Thyroid gland (tissue), 4 donors: ENCODE data around the gene CLIC3.

Source experiments
- POLR2A ChIP-seq, 2 donors: fragments of 450-650 bp; IDR thresholded peaks; one replicate each; pipeline ENCODE4 v1.6.1; 2017; ENCODE audit warnings: antibody characterized with exemption in 2 of 2, mild to moderate bottlenecking in 2 of 2, moderate library complexity in 1 of 2
- TF ChIP-seq, protein P1 (sequence below), 6 experiments: fragments of 200-600 bp in 3 of 6; fragments of 450-650 bp in 3 of 6; sonication (generic) in 3 of 6; IDR thresholded peaks; one replicate each; pipeline ENCODE4 v1.5.1; 2016 to 2019; ENCODE audit warnings: antibody characterized with exemption in 6 of 6, mild to moderate bottlenecking in 2 of 6, inconsistent platforms in 1 of 6, moderate library complexity in 1 of 6

GRCh38 chr9:137000177-137000930 lies 4.0 kb upstream of the CLIC3 start:
- TF ChIP-seq, protein P1, sequence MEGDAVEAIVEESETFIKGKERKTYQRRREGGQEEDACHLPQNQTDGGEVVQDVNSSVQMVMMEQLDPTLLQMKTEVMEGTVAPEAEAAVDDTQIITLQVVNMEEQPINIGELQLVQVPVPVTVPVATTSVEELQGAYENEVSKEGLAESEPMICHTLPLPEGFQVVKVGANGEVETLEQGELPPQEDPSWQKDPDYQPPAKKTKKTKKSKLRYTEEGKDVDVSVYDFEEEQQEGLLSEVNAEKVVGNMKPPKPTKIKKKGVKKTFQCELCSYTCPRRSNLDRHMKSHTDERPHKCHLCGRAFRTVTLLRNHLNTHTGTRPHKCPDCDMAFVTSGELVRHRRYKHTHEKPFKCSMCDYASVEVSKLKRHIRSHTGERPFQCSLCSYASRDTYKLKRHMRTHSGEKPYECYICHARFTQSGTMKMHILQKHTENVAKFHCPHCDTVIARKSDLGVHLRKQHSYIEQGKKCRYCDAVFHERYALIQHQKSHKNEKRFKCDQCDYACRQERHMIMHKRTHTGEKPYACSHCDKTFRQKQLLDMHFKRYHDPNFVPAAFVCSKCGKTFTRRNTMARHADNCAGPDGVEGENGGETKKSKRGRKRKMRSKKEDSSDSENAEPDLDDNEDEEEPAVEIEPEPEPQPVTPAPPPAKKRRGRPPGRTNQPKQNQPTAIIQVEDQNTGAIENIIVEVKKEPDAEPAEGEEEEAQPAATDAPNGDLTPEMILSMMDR (IDR thresholded peaks at IDR 0.05) = no peak
- TF ChIP-seq POLR2A (IDR thresholded peaks at IDR 0.05) = no peak
